MCF 10A (cell line): Measurements from ENCODE around the gene HMOX1. TPM values are rescaled to one million over a fixed set of nuclear protein-coding genes. Genes with fewer than 3 reads are reported as not detected.

ENCODE experiments used
- BruUV-seq: library from RNA; stranded (reverse); fragments of 400-500 nt; replicated peaks from 2 replicates; lab custom pipeline; 2021; lab: Mats Ljungman, UMichigan
- CTCF ChIA-PET: fragments of 300-600 bp; sonication (Branson Sonifier 250); formaldehyde crosslinking; extraction: SDS; loops from one replicate; lab custom pipeline; 2021; ENCODE audit warnings: antibody characterized with exemption, inconsistent platforms; lab: Yijun Ruan, JAX
- POLR2A ChIA-PET: fragments of 300-600, 350-650 bp; sonication (Branson Sonifier 250); formaldehyde crosslinking; extraction: SDS; loops from one replicate; lab custom pipeline; 2020; ENCODE audit warnings: antibody characterized with exemption, inconsistent platforms; lab: Yijun Ruan, JAX
- DNase-seq: peaks from one replicate; pipeline ENCODE4 v3.0.0-alpha.2; 2018; ENCODE audit not compliant: unreplicated experiment
- H3K27ac Mint-ChIP-seq: one replicate; pipeline ENCODE4 v1.8.0; 2022; ENCODE audit warnings: mild to moderate bottlenecking, low read depth, mixed read lengths; ENCODE audit not compliant: unreplicated experiment
- H3K27me3 Mint-ChIP-seq: one replicate; pipeline ENCODE4 v1.8.0; 2022; ENCODE audit warnings: mixed read lengths; ENCODE audit not compliant: insufficient read depth, unreplicated experiment
- H3K36me3 Mint-ChIP-seq: one replicate; pipeline ENCODE4 v1.8.0; 2022; ENCODE audit warnings: mild to moderate bottlenecking, moderate library complexity, mixed read lengths; ENCODE audit not compliant: insufficient read depth, unreplicated experiment
- H3K4me1 Mint-ChIP-seq: one replicate; pipeline ENCODE4 v1.8.0; 2022; ENCODE audit warnings: mixed read lengths; ENCODE audit not compliant: insufficient read depth, unreplicated experiment
- H3K4me3 Mint-ChIP-seq: one replicate; pipeline ENCODE4 v1.8.0; 2022; ENCODE audit warnings: mild to moderate bottlenecking, moderate library complexity, mixed read lengths; ENCODE audit not compliant: unreplicated experiment
- H3K9me3 Mint-ChIP-seq: one replicate; pipeline ENCODE4 v1.8.0; 2022; ENCODE audit warnings: mixed read lengths; ENCODE audit not compliant: unreplicated experiment
- CTCF ChIP-seq: fragments of 200-600 bp; IDR thresholded peaks from one replicate; pipeline ENCODE4 v1.8.0; 2022; ENCODE audit warnings: antibody characterized with exemption, mild to moderate bottlenecking; ENCODE audit not compliant: unreplicated experiment
- intact Hi-C: fragments of 100-400 bp; cut with micrococcal nuclease; formaldehyde crosslinking; loops from 2 replicates; pipeline ENCODE4 v1.14.1; 2022
- total RNA-seq: library from RNA; stranded (reverse); gene quantifications from 2 replicates; pipeline ENCODE4 v1.2.3, GENCODE V29; 2022

The HMOX1 gene
- total RNA-seq, 1 experiment from 2014 or later, result 1.9 TPM

- H3K4me3 Mint-ChIP-seq, result no peak overlapping the region
- ChIA-PET CTCF (interaction anchor here (0.6 to 1.8 kb wide), 3 partner anchors 29 to 204 kb away, joined by 4 to 18 read pairs (median 4); no protein-coding TSS in a partner anchor), POLR2A (interaction anchor here (0.8 to 1.7 kb wide), 2 partner anchors 8 to 79 kb away, joined by 3 to 5 read pairs; partner anchors contain the start of gene TOM1)
- H3K27me3 Mint-ChIP-seq, result no peaks in the 10 kb centered on the region
- H3K27ac Mint-ChIP-seq, result no peak overlapping the region
- peaks cover 32% of the 10 kb centered on the region for H3K4me1 Mint-ChIP-seq
- no peak for DNase-seq
- no peak for TF ChIP-seq CTCF
- intact Hi-C loops, result no loop called here
- BruUV-seq, result no TSS peak
- H3K9me3 Mint-ChIP-seq, result no peaks in the 10 kb centered on the region
- H3K36me3 Mint-ChIP-seq, result no peaks in the 10 kb centered on the region
Observed at GRCh38 chr22:35379146-35379993, 1.5 kb upstream of the HMOX1 start.

GRCh38 chr22:35380013-35380412 is 883 bp upstream of the HMOX1 start:
- Mint-ChIP-seq H3K27ac (peak overlapping the region; percentile 84), H3K9me3 (no peaks in the 10 kb centered on the region), H3K27me3 (no peaks in the 10 kb centered on the region), H3K4me3 (peak overlapping the region; percentile 72), H3K4me1 (peaks cover 32% of the 10 kb centered on the region), H3K36me3 (no peaks in the 10 kb centered on the region)
- intact Hi-C loops, result loop anchor here (2.0 kb wide), 3 partner anchors 19 to 29 kb away; no protein-coding TSS in a partner anchor
- no TSS peak for BruUV-seq
- CTCF ChIA-PET, result interaction anchor here (0.7 to 1.8 kb wide), 3 partner anchors 15 to 203 kb away, joined by 3 to 18 read pairs (median 4); no protein-coding TSS in a partner anchor
- DNase-seq, result no peak
- TF ChIP-seq CTCF, result no peak
- POLR2A ChIA-PET, result interaction anchor here (0.8 to 1.7 kb wide), 4 partner anchors 9 to 161 kb away, joined by 3 to 5 read pairs (median 4); partner anchors contain the start of gene TOM1

- DNase-seq, result no peak
- CTCF ChIA-PET, result interaction anchor here (0.7 to 1.0 kb wide), 3 partner anchors 11 to 202 kb away, joined by 3 to 5 read pairs (median 4); no protein-coding TSS in a partner anchor
- Mint-ChIP-seq H3K36me3 (no peaks in the 10 kb centered on the region), H3K4me3 (peak overlapping the region; percentile 72), H3K27me3 (no peaks in the 10 kb centered on the region), H3K27ac (no peak overlapping the region), H3K4me1 (peaks cover 30% of the 10 kb centered on the region), H3K9me3 (no peaks in the 10 kb centered on the region)
- TF ChIP-seq CTCF, result no peak
- intact Hi-C loops, result loop anchor here (2.0 kb wide), 3 partner anchors 17 to 31 kb away; no protein-coding TSS in a partner anchor
- POLR2A ChIA-PET, result interaction anchor here (0.7 to 1.3 kb wide), 5 partner anchors 11 to 1130 kb away, joined by 3 read pairs; no protein-coding TSS in a partner anchor
- TSS peak; percentile 54 for BruUV-seq
Observed at GRCh38 chr22:35381424-35382009, 621 bp downstream of the HMOX1 start.

GRCh38 chr22:35383679-35384071 is 2.8 kb downstream of the HMOX1 start:
- no peaks in the 10 kb centered on the region for H3K36me3 Mint-ChIP-seq
- TF ChIP-seq CTCF, result no peak
- BruUV-seq, result no TSS peak
- intact Hi-C loops, result no loop called here
- H3K27me3 Mint-ChIP-seq, result no peaks in the 10 kb centered on the region
- no peaks in the 10 kb centered on the region for H3K9me3 Mint-ChIP-seq
- H3K27ac Mint-ChIP-seq, result no peak overlapping the region
- DNase-seq, result no peak
- H3K4me3 Mint-ChIP-seq, result no peak overlapping the region
- ChIA-PET CTCF (interaction anchor here (0.9 kb wide), 1 partner anchor 12 kb away, joined by 4 read pairs; no protein-coding TSS in a partner anchor), POLR2A (interaction anchor here (0.7 kb wide), 2 partner anchors 205 to 434 kb away, joined by 3 read pairs; no protein-coding TSS in a partner anchor)
- H3K4me1 Mint-ChIP-seq, result peaks cover 18% of the 10 kb centered on the region
